Measurements from ENCODE around the gene AKTIP.

DNA sequence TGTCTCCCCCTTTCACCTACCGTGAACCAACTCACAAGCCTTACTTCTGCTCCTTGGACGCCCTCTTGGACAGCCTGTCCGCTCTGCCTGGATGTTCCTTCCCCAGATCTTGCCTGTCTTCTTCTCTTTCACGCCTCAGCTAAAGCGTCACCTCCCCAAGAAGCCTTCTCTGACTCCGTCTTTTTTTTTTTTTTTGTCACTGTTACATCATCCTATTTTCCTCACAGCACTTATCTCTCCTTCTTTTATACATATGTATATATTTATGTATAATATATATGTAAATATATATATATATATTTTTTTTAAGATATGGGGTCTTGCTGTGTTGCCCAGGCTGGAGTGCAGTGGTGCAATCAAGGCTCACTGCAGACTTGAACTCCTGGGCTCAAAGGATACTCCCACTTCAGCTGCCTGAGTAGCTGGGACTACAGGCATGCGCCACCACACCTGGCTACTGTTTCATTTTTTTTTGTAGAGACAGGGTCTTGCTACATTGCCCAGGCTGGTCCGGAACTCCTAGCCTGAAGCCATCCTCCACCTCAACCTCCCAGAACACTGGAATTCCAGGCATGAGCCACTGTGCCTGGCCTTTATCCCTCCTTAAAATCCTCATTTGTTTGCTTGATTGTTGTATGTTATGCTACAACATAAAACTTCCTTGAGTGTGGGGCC lies 16.5 kb upstream of the AKTIP start:
- TF ChIP-seq, protein P1, sequence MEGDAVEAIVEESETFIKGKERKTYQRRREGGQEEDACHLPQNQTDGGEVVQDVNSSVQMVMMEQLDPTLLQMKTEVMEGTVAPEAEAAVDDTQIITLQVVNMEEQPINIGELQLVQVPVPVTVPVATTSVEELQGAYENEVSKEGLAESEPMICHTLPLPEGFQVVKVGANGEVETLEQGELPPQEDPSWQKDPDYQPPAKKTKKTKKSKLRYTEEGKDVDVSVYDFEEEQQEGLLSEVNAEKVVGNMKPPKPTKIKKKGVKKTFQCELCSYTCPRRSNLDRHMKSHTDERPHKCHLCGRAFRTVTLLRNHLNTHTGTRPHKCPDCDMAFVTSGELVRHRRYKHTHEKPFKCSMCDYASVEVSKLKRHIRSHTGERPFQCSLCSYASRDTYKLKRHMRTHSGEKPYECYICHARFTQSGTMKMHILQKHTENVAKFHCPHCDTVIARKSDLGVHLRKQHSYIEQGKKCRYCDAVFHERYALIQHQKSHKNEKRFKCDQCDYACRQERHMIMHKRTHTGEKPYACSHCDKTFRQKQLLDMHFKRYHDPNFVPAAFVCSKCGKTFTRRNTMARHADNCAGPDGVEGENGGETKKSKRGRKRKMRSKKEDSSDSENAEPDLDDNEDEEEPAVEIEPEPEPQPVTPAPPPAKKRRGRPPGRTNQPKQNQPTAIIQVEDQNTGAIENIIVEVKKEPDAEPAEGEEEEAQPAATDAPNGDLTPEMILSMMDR (conservative IDR thresholded peaks at IDR 0.05) = no peak
- no peak for TF ChIP-seq ZFX (IDR thresholded peaks at IDR 0.05)

Data from C4-2B (cell line).